ENCODE data around the gene PGBD5. TPM values are rescaled to one million over a fixed set of nuclear protein-coding genes. Genes with fewer than 3 reads are reported as not detected.
"Not testable (repeated sequence)": the region's sequence is repeated elsewhere in the genome, so short reads cannot be mapped to it uniquely, and the experiment has no call there.

Gene PGBD5
- polyA plus RNA-seq, 4 donors: 5.7 to 7.3 (median 6.7) TPM

- DNase-seq (ENCODE audit: low read depth in 4 of 4, low spot score in 3 of 4): no peak
These were observed 660 bp downstream of the PGBD5 start for GRCh38 chr1:230425252-230426091.

GRCh38 chr1:230424391-230425251, 1.5 kb downstream of the PGBD5 start:
- DNase-seq (ENCODE audit: low read depth in 4 of 4, low spot score in 3 of 4): no peak

GRCh38 chr1:230423951-230424350, 2.2 kb downstream of the PGBD5 start:
- DNase-seq (ENCODE audit: low read depth in 4 of 4, low spot score in 3 of 4): no peak

- DNase-seq (ENCODE audit: low read depth in 4 of 4, low spot score in 3 of 4): no peak
These were observed 2.9 kb downstream of the PGBD5 start for GRCh38 chr1:230423261-230423660.

- DNase-seq (ENCODE audit: low read depth in 4 of 4, low spot score in 3 of 4): no peak
These were observed 3.7 kb downstream of the PGBD5 start for GRCh38 chr1:230422221-230422981.

DNA sequence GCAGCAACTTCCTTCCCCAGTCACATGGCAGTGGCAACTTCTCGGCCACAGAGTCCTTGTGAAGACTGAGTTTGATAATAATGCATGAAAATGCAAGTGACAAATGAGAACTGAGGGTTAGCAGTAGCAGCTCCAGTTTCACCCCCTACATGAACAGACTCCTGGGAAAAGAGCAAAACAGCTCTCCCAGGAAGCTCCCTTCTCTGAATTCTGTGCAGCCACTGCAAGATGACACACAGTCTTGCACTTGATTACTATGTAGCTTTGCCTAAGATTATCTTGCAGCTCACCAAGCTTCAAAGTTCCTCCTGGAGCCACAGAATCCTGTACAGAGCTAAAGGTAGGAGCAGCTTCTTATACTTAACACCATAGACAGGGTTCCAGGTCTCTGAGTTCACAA, 4.7 kb downstream of the PGBD5 start:
- DNase-seq (ENCODE audit: low read depth in 4 of 4, low spot score in 3 of 4): no peak

- not testable (repeated sequence) for DNase-seq (ENCODE audit: low read depth in 4 of 4, low spot score in 3 of 4)
These were observed 5.8 kb downstream of the PGBD5 start for GRCh38 chr1:230420372-230420771.

DNA sequence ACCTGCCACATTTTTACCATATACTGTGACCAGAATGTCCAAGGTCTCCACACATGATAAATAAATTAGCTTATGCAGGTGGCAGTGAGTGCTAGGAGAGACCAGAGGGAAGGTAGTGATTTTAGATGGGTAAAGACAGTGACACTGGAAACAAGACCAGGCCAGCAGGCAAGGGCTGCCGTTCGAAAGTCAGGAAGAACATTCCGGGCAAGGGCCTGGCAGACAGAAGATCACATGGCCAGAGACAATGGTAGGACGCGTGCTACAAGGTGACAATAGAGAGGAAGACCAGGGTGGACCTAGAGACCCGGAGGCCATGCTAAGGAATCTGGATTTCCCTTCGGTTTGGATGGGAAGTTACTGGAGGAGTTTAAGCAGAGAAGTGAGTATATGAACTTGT, 9.7 kb downstream of the PGBD5 start:
- no peak for DNase-seq (ENCODE audit: low read depth in 4 of 4, low spot score in 3 of 4)

GRCh38 chr1:230415405-230416132, 10.6 kb downstream of the PGBD5 start:
- no peak for DNase-seq (ENCODE audit: low read depth in 4 of 4, low spot score in 3 of 4)

DNA sequence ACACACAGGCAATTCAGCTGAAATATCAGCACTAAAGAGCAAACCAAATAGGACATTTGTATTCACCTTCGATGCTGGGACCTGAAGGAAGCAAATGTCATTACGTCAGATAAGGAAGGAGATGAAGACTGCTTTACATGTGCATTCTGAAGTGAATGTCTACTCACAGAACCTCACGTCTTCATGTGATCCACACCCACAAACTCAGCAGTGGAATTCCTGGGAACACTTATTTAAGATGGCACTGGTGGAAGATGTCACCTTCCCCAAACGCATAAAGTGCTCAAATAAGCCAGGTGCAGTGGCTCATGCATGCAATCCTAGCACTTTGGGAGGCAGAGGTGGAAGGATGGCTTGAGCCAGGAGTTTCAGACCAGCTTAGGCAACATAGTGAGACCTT, 11.4 kb downstream of the PGBD5 start:
- DNase-seq (ENCODE audit: low read depth in 4 of 4, low spot score in 3 of 4): no peak

DNA sequence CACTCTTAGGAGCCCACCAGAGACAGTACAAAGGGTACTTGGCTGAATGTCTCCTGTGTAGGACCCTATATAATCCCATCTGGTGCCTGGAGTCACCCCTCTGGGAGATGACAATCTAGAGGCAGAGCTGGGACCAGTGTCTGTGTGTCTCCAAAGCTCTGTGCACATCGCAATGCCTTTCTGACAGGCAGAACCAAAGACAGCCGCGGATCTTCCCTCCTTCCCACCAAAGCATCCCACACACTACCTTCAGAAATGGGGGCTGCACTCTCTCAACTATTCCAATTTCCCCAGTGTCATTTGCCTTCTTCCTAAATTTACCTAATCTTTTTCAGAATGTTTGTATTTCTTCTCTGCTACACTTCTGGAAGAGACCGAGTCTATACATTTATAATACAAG, 12.0 kb downstream of the PGBD5 start:
- no peak for DNase-seq (ENCODE audit: low read depth in 4 of 4, low spot score in 3 of 4)

DNA sequence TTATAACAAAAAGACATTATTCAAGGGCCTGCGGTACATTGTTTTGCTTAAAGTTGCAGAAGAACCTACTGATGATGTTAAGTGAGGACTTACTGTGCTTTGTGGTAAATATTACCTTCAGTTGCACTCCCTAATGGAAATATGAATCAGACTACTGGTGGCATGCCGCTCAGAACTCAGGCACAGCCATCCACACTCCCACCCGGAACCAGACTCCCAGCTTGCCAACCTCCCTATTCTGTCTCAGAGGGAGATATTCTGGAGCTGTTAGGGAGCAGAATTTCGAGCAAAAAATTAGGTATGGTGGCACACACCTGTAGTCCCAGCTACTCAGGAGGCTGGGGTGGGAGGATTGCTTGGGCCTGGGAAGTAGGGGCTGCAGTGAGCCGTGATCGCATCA, 13.1 kb downstream of the PGBD5 start:
- no peak for DNase-seq (ENCODE audit: low read depth in 4 of 4, low spot score in 3 of 4)

- DNase-seq (ENCODE audit: low read depth in 4 of 4, low spot score in 3 of 4): no peak
These were observed 17.2 kb downstream of the PGBD5 start for GRCh38 chr1:230408971-230409370.

- DNase-seq (ENCODE audit: low read depth in 4 of 4, low spot score in 3 of 4): no peak
These were observed 18.8 kb downstream of the PGBD5 start for GRCh38 chr1:230407351-230407750.

DNA sequence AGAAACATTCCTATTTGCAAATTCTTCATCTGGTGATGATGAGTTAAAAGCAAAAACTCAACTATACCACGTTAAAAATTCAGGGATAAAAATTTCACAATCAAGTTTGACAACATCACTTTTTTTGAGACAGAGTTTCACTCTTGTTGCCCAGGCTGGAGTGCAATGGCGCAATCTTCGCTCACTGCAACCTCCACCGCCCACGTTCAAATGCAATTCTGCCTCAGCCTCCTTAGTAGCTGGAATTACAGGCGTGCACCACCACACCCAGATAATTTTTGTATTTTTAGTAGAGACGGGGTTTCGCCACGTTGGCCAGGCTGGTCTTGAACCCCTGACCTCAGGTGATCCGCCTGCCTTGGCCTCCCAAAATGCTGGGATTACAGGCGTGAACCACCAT, 19.4 kb downstream of the PGBD5 start:
- DNase-seq (ENCODE audit: low read depth in 4 of 4, low spot score in 3 of 4): not testable (repeated sequence)

DNA sequence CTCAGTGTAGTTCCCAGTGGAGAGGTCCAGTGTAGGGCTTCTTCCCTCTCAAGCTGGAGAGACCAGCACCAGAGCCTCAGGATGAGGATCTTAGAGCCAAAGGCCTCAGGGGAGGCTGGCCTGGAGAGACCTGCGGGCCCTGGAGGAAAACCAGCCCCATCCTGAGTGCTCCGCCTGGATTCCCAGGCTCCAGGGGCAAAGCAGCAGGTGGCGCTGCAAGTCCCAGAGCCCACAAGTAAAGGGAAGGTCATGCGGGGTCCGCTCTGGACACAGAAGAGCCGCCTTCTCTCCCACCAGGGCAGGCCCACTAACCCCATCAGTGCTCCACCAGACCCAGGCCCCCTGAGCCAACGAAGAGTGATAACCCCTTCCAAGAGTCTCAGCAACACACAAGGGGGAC, 22.7 kb downstream of the PGBD5 start:
- no peak for DNase-seq (ENCODE audit: low read depth in 4 of 4, low spot score in 3 of 4)

DNA sequence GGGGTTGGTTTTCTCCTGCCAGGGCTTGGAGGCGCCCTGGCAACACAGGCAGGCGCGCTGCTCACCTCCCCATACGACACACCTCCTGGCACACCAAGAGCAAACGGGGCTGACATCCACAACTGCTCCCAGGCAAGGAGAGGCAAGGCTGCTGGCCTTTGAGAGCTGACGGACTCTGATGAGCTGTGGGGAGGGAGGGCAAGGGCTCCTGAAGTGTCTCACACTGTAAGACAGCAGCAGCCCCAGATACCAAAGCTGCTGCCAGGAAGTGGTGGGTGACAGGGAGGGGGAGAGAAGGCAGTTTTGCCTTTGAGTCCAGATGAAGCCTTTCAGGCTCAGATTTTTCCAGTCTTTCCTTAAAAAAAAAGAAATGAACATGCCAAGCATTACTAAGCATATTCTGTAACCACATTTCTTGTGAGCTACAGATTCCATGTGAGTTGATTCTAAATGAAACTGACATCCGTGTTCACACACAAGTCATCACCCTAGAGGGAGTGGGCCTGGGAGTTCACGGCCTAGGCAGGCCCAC, 24.3 kb downstream of the PGBD5 start:
- no peak for DNase-seq (ENCODE audit: low read depth in 4 of 4, low spot score in 3 of 4)

- DNase-seq (ENCODE audit: low read depth in 4 of 4, low spot score in 3 of 4): no peak
These were observed 25.0 kb downstream of the PGBD5 start for GRCh38 chr1:230401101-230401500.

- no peak for DNase-seq (ENCODE audit: low read depth in 4 of 4, low spot score in 3 of 4)
These were observed 26.2 kb downstream of the PGBD5 start for GRCh38 chr1:230400007-230400344.

- DNase-seq (ENCODE audit: low read depth in 4 of 4, low spot score in 3 of 4): no peak
These were observed 26.7 kb downstream of the PGBD5 start for GRCh38 chr1:230399321-230400006.

Data from right renal pelvis (tissue), 4 donors.